HT1080 (cell line): ENCODE measurements around the gene VCAN. TPM values are rescaled to one million over a fixed set of nuclear protein-coding genes. Genes with fewer than 3 reads are reported as not detected.

ENCODE experiments used
- DNase-seq: peaks from one replicate; pipeline ENCODE4 v3.0.0-alpha.2; 2015; ENCODE audit warnings: low read depth
- total RNA-seq: library from RNA; depleted of rRNA; stranded (reverse); fragments of >200 nt; shearing (Covaris generic); gene quantifications from 2 replicates; pipeline ENCODE4 v1.2.3, GENCODE V29; 2014

VCAN gene
- total RNA-seq, 1 experiment from 2014 or later: 7.5 TPM

DNA sequence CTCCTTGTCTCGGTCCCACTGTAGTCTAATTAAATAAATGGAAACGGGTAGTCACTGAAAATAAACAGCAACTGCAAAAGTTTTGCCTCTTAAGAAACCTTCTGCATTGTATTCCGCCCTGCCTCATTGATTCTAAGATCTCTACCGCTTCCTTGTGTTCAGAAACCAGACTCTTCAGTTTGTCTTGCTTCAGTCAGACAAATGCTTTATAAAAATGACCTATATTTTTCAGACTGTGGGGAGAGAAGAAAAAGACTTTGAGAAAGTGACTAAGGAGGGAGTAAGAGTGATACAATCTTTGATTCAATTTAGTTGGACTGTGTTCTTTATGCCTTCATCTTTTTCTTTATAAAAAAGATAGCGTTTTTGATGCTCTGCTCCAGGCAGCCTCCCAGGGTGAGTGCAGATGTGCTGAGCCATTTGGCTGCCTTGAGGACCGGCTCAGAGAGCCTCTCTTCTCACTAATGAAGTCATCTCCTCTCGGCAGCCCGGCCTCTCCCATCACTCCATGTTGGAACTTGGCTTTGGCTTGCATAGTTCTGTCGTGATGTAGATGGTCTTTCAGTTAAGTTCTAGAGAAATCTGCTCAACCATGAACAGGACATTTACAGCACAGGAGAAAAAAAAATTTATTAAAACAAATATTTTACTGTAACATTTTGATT lies 4.0 kb upstream of the VCAN start:
- DNase-seq: no peak

DNA sequence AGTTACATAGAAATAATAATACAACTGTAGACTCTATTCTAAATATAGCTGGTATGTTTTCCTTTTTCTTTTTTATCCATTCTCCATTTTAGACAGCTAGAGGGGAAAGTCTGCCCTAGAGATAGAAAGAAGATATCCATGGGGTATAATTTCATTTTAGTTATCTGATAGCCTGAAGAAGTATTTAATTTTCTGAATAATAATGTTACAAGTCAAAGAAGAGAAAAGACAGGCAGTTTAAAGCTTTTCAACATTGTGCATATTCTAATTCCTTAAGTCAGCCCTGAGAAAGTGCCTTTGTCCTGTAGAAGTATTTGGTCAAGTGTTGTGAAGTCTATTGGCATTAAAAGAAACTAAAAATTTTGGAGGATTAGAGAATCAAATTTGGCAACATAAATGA lies 2.5 kb upstream of the VCAN start:
- no peak for DNase-seq

DNA sequence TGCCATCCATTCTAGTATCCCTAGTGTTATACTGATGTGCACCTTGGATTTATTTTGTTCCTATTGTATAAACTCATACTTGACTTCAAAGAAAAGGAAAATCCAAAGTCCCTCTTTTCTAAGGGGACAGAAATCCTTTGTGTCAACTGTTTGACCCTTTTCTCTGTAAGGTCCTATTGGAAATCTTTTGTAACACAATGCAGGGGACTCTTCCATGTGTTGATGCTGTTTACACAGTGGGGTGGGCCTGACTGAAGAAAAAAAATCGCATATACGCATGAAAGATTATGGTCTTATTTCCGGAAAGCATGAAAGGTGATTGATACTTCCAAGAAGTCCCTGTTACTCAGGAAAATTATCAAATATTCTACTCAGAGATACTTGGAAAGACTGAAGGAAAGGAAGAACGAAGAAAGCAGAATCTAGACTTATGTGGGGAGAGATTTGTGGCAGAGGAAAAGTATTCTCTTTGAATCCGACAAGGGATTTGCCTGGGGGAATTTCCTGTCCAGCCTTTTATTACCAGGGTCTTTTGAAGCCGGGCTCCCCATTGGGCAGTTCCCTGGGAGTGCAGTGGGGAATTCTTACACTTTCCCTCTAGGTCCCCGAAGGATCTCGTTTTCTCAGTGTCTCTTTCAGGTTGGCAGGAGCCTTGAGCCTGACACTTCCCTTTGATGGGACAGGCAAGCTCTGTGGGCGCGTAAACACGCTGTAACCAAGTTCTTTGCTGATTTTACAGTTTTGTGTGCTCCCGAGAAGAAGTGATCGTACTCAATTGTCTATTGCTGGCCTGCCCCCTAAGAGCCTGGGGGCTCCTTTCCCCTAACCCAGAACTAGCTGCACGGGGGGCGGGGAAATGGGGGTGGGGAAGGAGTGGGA lies 779 bp upstream of the VCAN start:
- DNase-seq: no peak

- DNase-seq: no peak
These were observed 616 bp downstream of the VCAN start for GRCh38 chr5:83472213-83472507.

- peak; percentile 31 for DNase-seq
These were observed 1.2 kb downstream of the VCAN start for GRCh38 chr5:83472508-83473345.

DNA sequence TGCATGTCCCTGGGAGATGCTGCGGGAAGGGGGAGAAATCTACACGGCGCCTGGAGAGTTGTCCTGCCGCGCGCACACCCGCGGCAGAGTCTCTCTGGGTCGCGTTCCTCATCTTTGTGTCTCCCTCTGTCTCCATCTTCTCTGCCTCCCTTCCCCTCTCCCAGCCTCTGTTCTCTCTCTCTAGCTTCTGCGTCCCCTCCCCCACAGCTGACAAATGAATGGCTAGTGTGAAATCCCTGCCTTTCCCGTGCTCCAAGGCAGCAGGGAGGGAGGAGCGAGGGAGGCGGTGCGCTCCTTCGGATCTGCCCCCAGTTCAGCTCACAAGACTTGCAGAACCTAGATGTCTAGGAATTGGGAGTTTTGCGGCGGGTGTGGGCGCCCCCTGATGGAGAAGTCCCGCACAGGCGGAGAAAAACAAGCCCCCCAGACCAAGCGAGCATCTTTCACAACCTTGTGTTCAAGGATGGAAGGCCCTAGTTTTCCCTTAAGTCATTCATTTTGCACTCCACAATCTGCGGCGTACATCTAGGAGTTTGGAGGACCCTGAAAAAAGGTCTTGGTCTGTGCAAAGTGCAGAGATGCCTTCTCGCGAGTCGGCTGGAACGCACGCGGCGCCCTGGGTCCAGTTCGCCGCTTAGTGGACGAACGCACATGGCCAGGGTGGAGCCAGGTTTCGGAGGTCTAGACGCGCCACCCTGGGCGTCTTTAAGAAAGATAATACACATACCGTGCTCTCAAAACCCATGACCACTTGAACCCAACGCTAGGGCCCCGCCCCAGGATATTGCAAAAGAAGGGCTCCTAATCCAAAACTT lies 2.0 kb downstream of the VCAN start:
- DNase-seq: peak; percentile 98

GRCh38 chr5:83474161-83474796 lies 2.7 kb downstream of the VCAN start:
- DNase-seq: peak; percentile 95

- peak; percentile 11 for DNase-seq
These were observed 3.4 kb downstream of the VCAN start for GRCh38 chr5:83474991-83475390.

- peak; percentile 84 for DNase-seq
These were observed 3.9 kb downstream of the VCAN start for GRCh38 chr5:83475391-83475863.

- DNase-seq: no peak
These were observed 4.6 kb downstream of the VCAN start for GRCh38 chr5:83475935-83476814.

GRCh38 chr5:83482961-83483360 lies 11.4 kb downstream of the VCAN start:
- no peak for DNase-seq

GRCh38 chr5:83484294-83484693 lies 12.8 kb downstream of the VCAN start:
- DNase-seq: no peak

DNA sequence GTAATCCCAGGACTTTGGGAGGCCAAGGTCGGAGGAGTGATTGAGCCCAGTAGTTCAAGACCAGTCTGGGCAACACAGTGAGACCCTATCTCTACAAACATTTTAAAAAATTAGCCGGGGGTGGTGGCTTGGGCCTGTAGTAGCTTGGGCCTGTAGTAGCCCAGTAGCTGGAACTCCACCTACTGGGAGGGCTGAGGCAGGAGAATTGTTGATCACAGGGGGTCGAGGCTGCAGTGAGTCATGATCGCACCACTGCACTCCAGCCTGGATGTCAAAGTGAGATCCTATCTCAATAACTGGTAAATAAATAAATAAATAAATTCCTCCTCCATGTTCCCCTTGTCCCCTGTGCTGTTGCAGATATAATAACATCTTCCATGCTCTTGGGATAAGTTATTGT lies 14.3 kb downstream of the VCAN start:
- no peak for DNase-seq

DNA sequence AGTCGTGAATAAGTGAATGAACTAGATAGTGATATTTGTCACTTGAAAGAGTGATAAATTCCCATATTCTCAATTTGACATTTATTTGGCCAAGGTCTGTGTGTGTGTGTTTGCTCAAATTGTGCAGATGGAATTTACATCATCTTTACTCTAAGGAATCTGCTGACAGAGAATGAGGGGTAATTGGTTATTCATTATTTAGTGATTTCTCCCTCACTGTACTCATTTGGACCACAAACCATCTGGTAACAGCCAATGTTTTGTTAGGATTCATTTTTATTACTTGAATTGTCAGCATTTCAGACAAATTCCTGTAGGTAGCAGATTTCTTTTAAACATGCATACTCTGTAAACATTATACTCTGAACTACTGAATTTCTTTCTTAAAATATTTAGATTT lies 15.6 kb downstream of the VCAN start:
- DNase-seq: no peak

- no peak for DNase-seq
These were observed 16.7 kb downstream of the VCAN start for GRCh38 chr5:83488271-83488670.

GRCh38 chr5:83488821-83489220 lies 17.3 kb downstream of the VCAN start:
- DNase-seq: no peak

DNA sequence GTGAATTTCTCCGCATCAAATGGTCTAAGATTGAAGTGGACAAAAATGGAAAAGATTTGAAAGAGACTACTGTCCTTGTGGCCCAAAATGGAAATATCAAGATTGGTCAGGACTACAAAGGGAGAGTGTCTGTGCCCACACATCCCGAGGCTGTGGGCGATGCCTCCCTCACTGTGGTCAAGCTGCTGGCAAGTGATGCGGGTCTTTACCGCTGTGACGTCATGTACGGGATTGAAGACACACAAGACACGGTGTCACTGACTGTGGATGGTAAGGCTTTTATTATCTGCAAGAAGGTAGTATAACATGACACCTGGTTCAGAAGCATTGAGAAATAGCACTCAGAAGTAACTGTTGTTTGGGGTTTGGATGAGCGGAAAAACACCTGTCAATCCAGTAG lies 18.7 kb downstream of the VCAN start:
- DNase-seq: no peak

DNA sequence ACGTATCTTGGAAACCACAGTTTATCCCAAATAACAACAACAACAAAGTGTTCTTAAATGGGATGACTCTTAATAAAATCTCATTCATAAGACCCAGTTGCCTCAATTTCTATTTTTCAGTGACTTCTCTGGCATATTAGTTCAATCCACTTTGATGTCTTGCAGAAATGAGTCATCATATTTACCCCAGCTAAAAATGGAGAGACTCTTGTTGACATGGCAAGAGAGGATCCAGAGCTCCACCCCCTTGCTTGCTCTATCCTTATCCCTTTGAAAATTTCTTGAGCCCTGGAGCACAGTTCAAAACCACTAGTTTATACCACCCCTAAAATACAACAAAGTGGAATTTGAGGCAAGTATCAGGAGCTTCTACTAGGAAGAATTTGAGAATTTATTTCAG lies 20.8 kb downstream of the VCAN start:
- DNase-seq: no peak

- DNase-seq: no peak
These were observed 22.1 kb downstream of the VCAN start for GRCh38 chr5:83493644-83494043.
